Transverse colon (tissue), 3 donors: ENCODE measurements around the gene LYRM4.

Experiments used
- POLR2A ChIP-seq: fragments of 450-650 bp; IDR thresholded peaks from one replicate; pipeline ENCODE4 v1.6.1; 2016; ENCODE audit warnings: antibody characterized with exemption, mild to moderate bottlenecking, moderate library complexity
- TF ChIP-seq, protein P1 (sequence below), 5 experiments: fragments of 200-600 bp in 3 of 5; fragments of 450-650 bp in 2 of 5; sonication (generic) in 3 of 5; IDR thresholded peaks; 1 replicate in 2 of 5; 2 replicates in 3 of 5; pipeline ENCODE4 v1.5.1; 2016 to 2017; ENCODE audit warnings: antibody characterized with exemption in 5 of 5, inconsistent platforms in 3 of 5, mild to moderate bottlenecking in 2 of 5, moderate library complexity in 1 of 5

DNA sequence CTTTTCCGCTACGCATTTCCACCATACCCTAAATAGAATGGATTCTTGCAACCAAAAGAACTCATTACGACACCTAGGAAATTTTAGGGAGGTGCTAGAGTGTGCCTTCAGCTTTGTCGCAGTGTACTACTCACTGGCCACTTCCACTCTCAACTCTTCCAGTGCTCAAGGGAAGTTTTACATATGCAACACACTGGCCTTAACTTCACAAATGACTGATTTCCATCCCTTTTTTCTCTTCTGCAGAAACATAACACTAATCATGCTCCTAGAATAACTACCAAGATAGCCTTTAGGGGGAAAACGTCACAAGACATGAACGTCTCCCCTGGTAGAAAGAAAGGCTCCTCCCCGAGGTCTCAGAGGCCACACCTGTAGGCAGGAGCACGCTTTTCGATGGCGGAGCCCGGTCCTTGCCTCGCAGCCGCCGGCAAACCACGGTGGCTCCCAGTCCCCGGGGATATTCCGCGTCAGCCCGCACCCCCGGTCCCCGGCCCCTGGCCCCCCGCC, 584 bp downstream of the LYRM4 start:
- TF ChIP-seq, protein P1, sequence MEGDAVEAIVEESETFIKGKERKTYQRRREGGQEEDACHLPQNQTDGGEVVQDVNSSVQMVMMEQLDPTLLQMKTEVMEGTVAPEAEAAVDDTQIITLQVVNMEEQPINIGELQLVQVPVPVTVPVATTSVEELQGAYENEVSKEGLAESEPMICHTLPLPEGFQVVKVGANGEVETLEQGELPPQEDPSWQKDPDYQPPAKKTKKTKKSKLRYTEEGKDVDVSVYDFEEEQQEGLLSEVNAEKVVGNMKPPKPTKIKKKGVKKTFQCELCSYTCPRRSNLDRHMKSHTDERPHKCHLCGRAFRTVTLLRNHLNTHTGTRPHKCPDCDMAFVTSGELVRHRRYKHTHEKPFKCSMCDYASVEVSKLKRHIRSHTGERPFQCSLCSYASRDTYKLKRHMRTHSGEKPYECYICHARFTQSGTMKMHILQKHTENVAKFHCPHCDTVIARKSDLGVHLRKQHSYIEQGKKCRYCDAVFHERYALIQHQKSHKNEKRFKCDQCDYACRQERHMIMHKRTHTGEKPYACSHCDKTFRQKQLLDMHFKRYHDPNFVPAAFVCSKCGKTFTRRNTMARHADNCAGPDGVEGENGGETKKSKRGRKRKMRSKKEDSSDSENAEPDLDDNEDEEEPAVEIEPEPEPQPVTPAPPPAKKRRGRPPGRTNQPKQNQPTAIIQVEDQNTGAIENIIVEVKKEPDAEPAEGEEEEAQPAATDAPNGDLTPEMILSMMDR (IDR thresholded peaks at IDR 0.05), result no peak
- TF ChIP-seq POLR2A, result no peak
